Measurements from ENCODE around the gene DFFA.
A peak's percentile ranks its signal among the peaks of the same experiment; 100 is the strongest.

Gene DFFA

GRCh38 chr1:10471411-10472219, 714 bp downstream of the DFFA start:
- no peaks in the 10 kb centered on the region for H3K27me3 ChIP-seq (ENCODE audit: insufficient read depth, low read length, poor library complexity)
- H3K4me2 ChIP-seq (ENCODE audit: insufficient read depth, low read length): peak overlapping the region; percentile 84
- DNase-seq (no peak), ATAC-seq (ENCODE audit: insufficient read depth, low read depth) (no peak)
- no peaks in the 10 kb centered on the region for H4K20me1 ChIP-seq (ENCODE audit: insufficient read depth, low read length)
- H3K4me1 ChIP-seq (ENCODE audit: insufficient read depth, low read length): peaks cover 47% of the 10 kb centered on the region
- no peak for TF ChIP-seq EZH2 (IDR thresholded peaks at IDR 0.05; ENCODE audit: borderline replicate concordance, low read depth, low read length, severe bottlenecking)
- TF ChIP-seq, protein P1, sequence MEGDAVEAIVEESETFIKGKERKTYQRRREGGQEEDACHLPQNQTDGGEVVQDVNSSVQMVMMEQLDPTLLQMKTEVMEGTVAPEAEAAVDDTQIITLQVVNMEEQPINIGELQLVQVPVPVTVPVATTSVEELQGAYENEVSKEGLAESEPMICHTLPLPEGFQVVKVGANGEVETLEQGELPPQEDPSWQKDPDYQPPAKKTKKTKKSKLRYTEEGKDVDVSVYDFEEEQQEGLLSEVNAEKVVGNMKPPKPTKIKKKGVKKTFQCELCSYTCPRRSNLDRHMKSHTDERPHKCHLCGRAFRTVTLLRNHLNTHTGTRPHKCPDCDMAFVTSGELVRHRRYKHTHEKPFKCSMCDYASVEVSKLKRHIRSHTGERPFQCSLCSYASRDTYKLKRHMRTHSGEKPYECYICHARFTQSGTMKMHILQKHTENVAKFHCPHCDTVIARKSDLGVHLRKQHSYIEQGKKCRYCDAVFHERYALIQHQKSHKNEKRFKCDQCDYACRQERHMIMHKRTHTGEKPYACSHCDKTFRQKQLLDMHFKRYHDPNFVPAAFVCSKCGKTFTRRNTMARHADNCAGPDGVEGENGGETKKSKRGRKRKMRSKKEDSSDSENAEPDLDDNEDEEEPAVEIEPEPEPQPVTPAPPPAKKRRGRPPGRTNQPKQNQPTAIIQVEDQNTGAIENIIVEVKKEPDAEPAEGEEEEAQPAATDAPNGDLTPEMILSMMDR (IDR thresholded peaks at IDR 0.05; ENCODE audit: borderline replicate concordance, extremely low read depth, low read length, poor library complexity, severe bottlenecking): no peak
- H3K27ac ChIP-seq (ENCODE audit: low read length): peak overlapping the region; percentile 69
- peaks cover 27% of the 10 kb centered on the region for H3K36me3 ChIP-seq (ENCODE audit: insufficient read depth, low read length)
- peak overlapping the region; percentile 68 for H3K9ac ChIP-seq (ENCODE audit: low read depth, low read length)
- peaks cover 38% of the 10 kb centered on the region for H3K79me2 ChIP-seq (ENCODE audit: insufficient read depth, low read length)
- peak overlapping the region; percentile 93 for H2AFZ ChIP-seq (ENCODE audit: low read depth, low read length)
- H3K4me3 ChIP-seq (ENCODE audit: low read depth in 1 of 2, low read length in 2 of 2): peak overlapping the region; percentile 58 to 88
- H3K9me3 ChIP-seq (ENCODE audit: insufficient read depth, low read length, severe bottlenecking): no peaks in the 10 kb centered on the region

GRCh38 chr1:10470043-10470442, 2.3 kb downstream of the DFFA start:
- Histone ChIP-seq H3K9me3 (ENCODE audit: insufficient read depth, low read length, severe bottlenecking) (no peaks in the 10 kb centered on the region), H3K27ac (ENCODE audit: low read length) (no peak overlapping the region), H3K79me2 (ENCODE audit: insufficient read depth, low read length) (peaks cover 22% of the 10 kb centered on the region), H2AFZ (ENCODE audit: low read depth, low read length) (no peak overlapping the region), H3K4me3 (ENCODE audit: low read depth in 1 of 2, low read length in 2 of 2) (no peak overlapping the region), H3K4me1 (ENCODE audit: insufficient read depth, low read length) (peaks cover 33% of the 10 kb centered on the region), H4K20me1 (ENCODE audit: insufficient read depth, low read length) (no peaks in the 10 kb centered on the region), H3K9ac (ENCODE audit: low read depth, low read length) (no peak overlapping the region), H3K36me3 (ENCODE audit: insufficient read depth, low read length) (peaks cover 41% of the 10 kb centered on the region), H3K27me3 (ENCODE audit: insufficient read depth, low read length, poor library complexity) (no peaks in the 10 kb centered on the region), H3K4me2 (ENCODE audit: insufficient read depth, low read length) (no peak overlapping the region)
- TF ChIP-seq, protein P1 (IDR thresholded peaks at IDR 0.05; ENCODE audit: borderline replicate concordance, extremely low read depth, low read length, poor library complexity, severe bottlenecking): no peak
- TF ChIP-seq EZH2 (IDR thresholded peaks at IDR 0.05; ENCODE audit: borderline replicate concordance, low read depth, low read length, severe bottlenecking): no peak
- ATAC-seq (ENCODE audit: insufficient read depth, low read depth): no peak
- no peak for DNase-seq

DNA sequence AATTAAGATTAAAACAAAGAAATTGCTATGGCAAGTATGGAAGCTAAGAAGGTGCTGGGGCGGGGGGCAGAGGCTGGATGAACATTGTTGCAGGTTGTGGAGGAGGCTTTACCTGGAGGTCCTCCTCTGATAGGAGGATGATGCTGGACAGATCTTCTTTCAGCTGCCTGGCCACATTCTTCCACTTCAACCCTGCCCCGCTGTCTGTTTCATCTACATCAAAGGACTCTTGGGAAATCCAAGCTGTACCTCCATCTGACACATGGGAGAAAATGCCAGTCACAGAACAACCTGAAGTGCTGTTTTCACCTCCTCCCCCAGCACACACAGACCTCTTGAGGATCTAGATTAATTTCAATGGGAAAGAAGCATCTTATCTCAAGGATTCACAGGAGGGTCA, 5.3 kb downstream of the DFFA start:
- Histone ChIP-seq H3K36me3 (ENCODE audit: insufficient read depth, low read length) (peaks cover 64% of the 10 kb centered on the region), H3K79me2 (ENCODE audit: insufficient read depth, low read length) (peaks cover 17% of the 10 kb centered on the region), H3K27me3 (ENCODE audit: insufficient read depth, low read length, poor library complexity) (no peaks in the 10 kb centered on the region), H3K4me1 (ENCODE audit: insufficient read depth, low read length) (peaks cover 12% of the 10 kb centered on the region), H3K9me3 (ENCODE audit: insufficient read depth, low read length, severe bottlenecking) (no peaks in the 10 kb centered on the region), H3K9ac (ENCODE audit: low read depth, low read length) (no peak overlapping the region), H3K27ac (ENCODE audit: low read length) (no peak overlapping the region), H2AFZ (ENCODE audit: low read depth, low read length) (no peak overlapping the region), H3K4me3 (ENCODE audit: low read depth in 1 of 2, low read length in 2 of 2) (no peak overlapping the region), H4K20me1 (ENCODE audit: insufficient read depth, low read length) (no peaks in the 10 kb centered on the region), H3K4me2 (ENCODE audit: insufficient read depth, low read length) (no peak overlapping the region)
- ATAC-seq (ENCODE audit: insufficient read depth, low read depth) (no peak), DNase-seq (no peak)
- TF ChIP-seq, protein P1 (IDR thresholded peaks at IDR 0.05; ENCODE audit: borderline replicate concordance, extremely low read depth, low read length, poor library complexity, severe bottlenecking): no peak
- no peak for TF ChIP-seq EZH2 (IDR thresholded peaks at IDR 0.05; ENCODE audit: borderline replicate concordance, low read depth, low read length, severe bottlenecking)

Data from DND-41 (cell line).